Ramos (cell line): Measurements from ENCODE around the gene KPNA4.
"Not testable (repeated sequence)": the region's sequence is repeated elsewhere in the genome, so short reads cannot be mapped to it uniquely, and the experiment has no call there.

ENCODE experiments used
- in situ Hi-C: fragments of 300-500 bp; cut with MboI; formaldehyde crosslinking; loops from one replicate; pipeline ENCODE4 v1.14.3; 2022; ENCODE audit warnings: low sequenced_read_pairs; ENCODE audit not compliant: unreplicated experiment

Gene KPNA4

DNA sequence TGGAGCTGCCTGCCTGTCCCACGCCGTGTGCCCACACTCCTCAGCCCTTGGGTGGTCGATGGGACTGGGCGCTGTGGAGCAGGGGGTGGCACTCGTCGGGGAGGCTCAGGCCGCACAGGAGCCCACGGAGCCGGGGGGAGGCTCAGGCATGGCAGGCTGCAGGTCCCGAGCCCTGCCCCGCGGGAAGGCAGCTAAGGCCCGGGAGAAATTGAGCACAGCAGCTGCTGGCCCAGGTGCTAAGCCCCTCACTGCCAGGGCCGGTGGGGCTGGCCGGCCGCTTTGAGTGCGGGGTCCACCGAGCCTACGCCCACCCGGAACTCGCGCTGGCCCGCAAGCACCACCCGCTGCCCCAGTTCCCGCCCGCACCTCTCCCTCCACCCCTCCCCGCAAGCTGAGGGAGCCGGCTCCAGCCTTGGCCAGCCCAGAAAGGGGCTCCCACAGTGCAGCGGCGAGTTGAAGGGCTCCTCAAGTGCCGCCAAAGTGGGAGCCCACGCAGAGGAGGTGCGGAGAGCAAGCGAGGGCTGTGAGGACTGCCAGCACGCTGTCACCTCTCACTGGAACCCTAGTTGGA is 8.7 kb upstream of the KPNA4 start:
- in situ Hi-C loops: not testable (repeated sequence)

GRCh38 chr3:160569894-160570652 is 4.7 kb upstream of the KPNA4 start:
- in situ Hi-C loops: no loop called here

- in situ Hi-C loops: no loop called here
Measured at GRCh38 chr3:160568989-160569388, 3.6 kb upstream of the KPNA4 start.

GRCh38 chr3:160567774-160568173 is 2.4 kb upstream of the KPNA4 start:
- in situ Hi-C loops: no loop called here

GRCh38 chr3:160566499-160566898 is 1.1 kb upstream of the KPNA4 start:
- in situ Hi-C loops: no loop called here

GRCh38 chr3:160564949-160565441 is 376 bp downstream of the KPNA4 start:
- in situ Hi-C loops: no loop called here

- in situ Hi-C loops: no loop called here
Measured at GRCh38 chr3:160564258-160564911, 986 bp downstream of the KPNA4 start.

GRCh38 chr3:160562952-160563351 is 2.4 kb downstream of the KPNA4 start:
- in situ Hi-C loops: no loop called here

DNA sequence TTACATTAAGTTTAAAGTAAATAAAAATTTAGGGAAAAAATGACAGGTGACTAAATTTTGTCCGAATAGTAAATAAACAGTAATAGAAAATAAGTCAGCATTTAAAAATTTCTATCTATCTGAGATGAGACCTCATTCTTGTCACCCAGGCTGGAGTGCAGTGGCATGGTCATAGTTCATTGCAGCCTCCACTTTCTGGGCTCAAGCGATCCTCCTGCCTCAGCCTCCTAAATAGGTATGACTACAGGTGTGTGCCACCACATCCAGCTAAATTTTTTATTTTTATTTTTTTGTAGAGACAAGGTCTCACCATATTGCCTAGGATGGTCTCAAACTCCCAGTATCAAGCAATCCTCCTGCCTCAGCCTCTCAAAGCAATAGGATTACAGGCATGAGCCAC is 7.8 kb downstream of the KPNA4 start:
- in situ Hi-C loops: no loop called here

- in situ Hi-C loops: no loop called here
Measured at GRCh38 chr3:160556141-160556540, 9.2 kb downstream of the KPNA4 start.

- in situ Hi-C loops: no loop called here
Measured at GRCh38 chr3:160554980-160555379, 10.4 kb downstream of the KPNA4 start.

- in situ Hi-C loops: no loop called here
Measured at GRCh38 chr3:160553827-160554226, 11.5 kb downstream of the KPNA4 start.

- in situ Hi-C loops: no loop called here
Measured at GRCh38 chr3:160546727-160547126, 18.6 kb downstream of the KPNA4 start.

GRCh38 chr3:160545504-160545871 is 19.9 kb downstream of the KPNA4 start:
- in situ Hi-C loops: no loop called here

GRCh38 chr3:160544844-160545503 is 20.4 kb downstream of the KPNA4 start:
- in situ Hi-C loops: no loop called here

DNA sequence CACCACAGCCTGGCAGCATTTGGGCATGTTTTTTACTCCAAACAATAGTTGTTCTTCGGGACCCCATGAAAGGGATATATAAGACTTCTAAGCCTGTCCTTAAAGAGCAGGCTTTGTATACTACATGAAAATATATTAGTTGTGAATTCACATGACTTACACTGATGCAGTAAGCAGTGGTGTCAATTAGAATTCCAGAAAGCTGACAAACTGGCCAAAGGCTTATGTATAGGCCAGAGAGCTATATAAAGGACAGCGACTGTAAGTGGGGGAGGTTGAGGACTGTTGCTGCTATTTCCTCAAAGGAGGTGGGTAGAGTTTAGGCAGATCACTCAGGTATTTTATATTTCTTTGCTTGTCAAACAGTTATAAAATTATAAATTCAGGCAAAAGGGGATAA is 24.8 kb downstream of the KPNA4 start:
- in situ Hi-C loops: no loop called here

DNA sequence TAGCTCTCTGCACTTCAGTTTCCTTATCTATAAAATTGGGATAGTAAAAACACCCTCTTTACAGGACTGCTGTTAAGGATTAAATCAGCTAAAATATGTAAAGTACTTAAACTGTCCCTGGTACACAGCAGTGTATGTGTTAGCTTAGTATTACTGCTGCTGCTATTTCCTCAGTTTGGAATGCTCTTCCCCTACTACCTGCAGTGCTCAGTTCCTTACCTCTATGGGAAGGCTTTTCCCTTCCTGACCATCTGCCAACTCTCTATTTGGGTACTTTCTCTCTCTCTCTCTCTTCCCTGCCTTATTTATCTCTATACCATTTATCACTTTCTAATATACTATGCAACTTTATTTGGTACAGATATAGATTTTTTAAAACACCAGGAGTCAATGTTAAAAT is 26.5 kb downstream of the KPNA4 start:
- in situ Hi-C loops: no loop called here

DNA sequence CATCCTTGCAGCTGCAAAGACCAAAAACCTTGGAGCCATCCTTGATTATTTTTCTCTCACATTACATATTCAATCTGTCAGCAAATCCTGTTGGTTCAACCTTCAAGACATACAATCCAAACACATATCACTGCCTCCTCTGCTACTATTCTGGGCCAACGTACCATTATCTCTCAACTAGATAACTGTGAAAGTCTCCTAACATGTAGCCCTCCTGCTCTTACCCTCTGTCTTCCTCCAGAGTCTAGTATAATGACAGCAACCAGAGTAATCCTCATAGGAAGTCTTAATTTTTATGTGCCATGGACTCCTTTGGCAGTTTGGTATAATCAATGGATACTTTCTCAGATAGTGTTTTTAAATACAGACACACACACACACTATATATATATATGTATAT is 27.6 kb downstream of the KPNA4 start:
- in situ Hi-C loops: no loop called here

GRCh38 chr3:160532371-160532770 is 33.0 kb downstream of the KPNA4 start:
- in situ Hi-C loops: no loop called here

GRCh38 chr3:160531311-160531710 is 34.1 kb downstream of the KPNA4 start:
- in situ Hi-C loops: no loop called here

DNA sequence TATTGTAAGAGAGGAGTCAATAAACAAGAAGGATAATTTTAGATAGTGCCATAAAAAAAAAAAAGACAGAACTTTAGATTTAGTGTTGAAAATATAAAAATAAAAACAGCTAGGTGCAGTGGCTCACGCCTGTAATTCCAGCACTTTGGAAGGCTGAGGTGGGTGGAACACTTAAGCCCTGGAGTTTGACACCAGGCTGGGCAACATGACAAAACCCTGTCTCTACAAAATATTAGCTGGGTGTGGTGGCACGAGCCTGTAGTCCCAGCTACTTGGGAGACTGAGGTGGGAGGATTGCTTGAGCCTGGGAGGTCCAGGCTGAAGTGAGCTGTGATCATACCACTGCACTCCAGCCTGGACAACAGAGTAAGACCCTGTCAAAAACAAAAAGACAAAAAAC is 49.0 kb downstream of the KPNA4 start:
- in situ Hi-C loops: not testable (repeated sequence)
